GM12801 (cell line): Measurements from ENCODE around the gene MEIS2.

ENCODE experiments used
- CTCF ChIP-seq: IDR thresholded peaks from one replicate; pipeline ENCODE4 v1.5.1; 2011; ENCODE audit warnings: control low read depth; ENCODE audit not compliant: insufficient read length; ENCODE audit errors: extremely low read depth

MEIS2 gene

GRCh38 chr15:36917411-36918267 is 182.7 kb downstream of the MEIS2 start:
- no peak for TF ChIP-seq CTCF

GRCh38 chr15:36914960-36915808 is 185.2 kb downstream of the MEIS2 start:
- TF ChIP-seq CTCF, result no peak

DNA sequence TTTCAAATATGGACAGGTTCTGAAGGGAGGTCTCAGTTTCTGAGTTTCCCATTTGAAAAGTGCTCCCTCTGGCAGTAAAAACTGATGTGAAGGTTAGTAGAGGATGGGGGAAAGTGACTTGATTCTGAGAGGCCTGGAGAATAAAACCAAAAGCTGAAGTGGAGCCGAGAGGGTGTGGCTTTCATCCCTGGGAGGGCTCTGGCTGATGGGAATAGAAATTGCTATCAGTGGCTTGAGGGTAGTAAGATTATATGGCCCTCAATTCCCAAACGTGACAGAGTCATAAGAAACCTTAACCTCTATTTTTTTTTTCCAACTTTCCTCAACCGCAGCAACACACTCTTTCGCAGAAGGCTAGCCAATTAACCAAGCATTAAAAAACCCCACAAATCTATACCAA is 185.9 kb downstream of the MEIS2 start:
- no peak for TF ChIP-seq CTCF

DNA sequence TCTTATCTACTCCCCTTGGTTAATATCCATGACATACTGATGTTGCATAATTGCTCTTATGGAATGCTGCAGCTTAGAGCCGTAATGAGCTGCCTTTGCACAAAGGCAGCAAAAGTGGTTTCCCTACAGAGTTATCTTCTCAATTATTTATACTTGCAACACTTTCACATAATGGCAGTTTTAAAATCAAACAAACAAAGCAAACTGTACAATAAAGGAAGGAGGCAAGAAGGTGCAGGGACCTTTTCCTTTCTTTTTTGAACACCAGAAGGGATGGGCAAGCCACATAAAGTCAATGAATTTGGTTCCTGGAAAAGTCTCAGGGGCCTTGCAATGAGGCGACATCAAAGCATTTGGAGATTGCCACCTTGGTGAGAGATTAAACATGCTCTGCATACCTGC is 188.0 kb downstream of the MEIS2 start:
- no peak for TF ChIP-seq CTCF

GRCh38 chr15:36911322-36911944 is 188.9 kb downstream of the MEIS2 start:
- TF ChIP-seq CTCF, result no peak

- no peak for TF ChIP-seq CTCF
Measured at GRCh38 chr15:36908991-36909390, 191.4 kb downstream of the MEIS2 start.

- TF ChIP-seq CTCF, result no peak
Measured at GRCh38 chr15:36907295-36907694, 193.1 kb downstream of the MEIS2 start.
